ENCODE data around the gene RETREG2.

Gene RETREG2

GRCh38 chr2:219160186-219161017 lies 17.7 kb upstream of the RETREG2 start, which contains the start of gene NHEJ1:
Gene NHEJ1 (minus strand): TSS chr2:219160815. CDS start chr2:219158362, 2,453 bp downstream.
- no peak for TF ChIP-seq RARB (CRISPR knock-in tag; IDR thresholded peaks at IDR 0.05)
- peak; percentile 17; the same call in 1 of the 2 replicates for TF ChIP-seq PATZ1 (CRISPR knock-in tag; IDR thresholded peaks at IDR 0.05; ENCODE audit: borderline replicate concordance)
- peak; percentile 97 for ATAC-seq

DNA sequence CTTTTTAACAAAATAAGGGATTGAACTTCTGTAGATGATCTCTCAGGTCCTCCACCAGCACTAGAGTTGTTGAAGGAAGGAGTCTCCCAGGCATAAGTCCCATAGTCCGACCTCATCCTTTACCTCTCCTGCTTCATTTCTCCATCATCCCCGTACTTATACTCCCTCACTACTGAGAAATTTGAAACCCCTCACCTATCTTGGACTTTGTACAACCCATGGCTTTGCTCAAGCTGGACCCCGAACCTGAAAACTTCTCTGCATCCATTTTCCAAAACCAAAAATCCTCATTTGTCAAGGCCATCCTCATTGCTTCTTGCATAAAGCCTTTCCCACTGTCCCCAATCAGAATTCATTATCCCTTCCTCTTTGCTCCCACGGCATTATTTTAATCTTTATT lies 17.0 kb upstream of the RETREG2 start:
- ATAC-seq, result no peak
- TF ChIP-seq ZNF565 (CRISPR knock-in tag; conservative IDR thresholded peaks at IDR 0.05; ENCODE audit: low read depth) (no peak), ZNF70 (CRISPR knock-in tag; IDR thresholded peaks at IDR 0.05) (no peak), ESRRG (CRISPR knock-in tag; IDR thresholded peaks at IDR 0.05) (no peak), OSR1 (CRISPR knock-in tag; IDR thresholded peaks at IDR 0.05) (no peak), BACH2 (CRISPR knock-in tag; IDR thresholded peaks at IDR 0.05; ENCODE audit: borderline replicate concordance) (no peak), ZFP3 (CRISPR knock-in tag; IDR thresholded peaks at IDR 0.05) (no peak), RARB (CRISPR knock-in tag; IDR thresholded peaks at IDR 0.05) (no peak), ZNF8 (CRISPR knock-in tag; IDR thresholded peaks at IDR 0.05) (no peak), TCF4 (CRISPR knock-in tag; IDR thresholded peaks at IDR 0.05; ENCODE audit: borderline replicate concordance) (no peak), ARNTL (CRISPR knock-in tag; IDR thresholded peaks at IDR 0.05; ENCODE audit: borderline replicate concordance, low read depth) (no peak)
- TF ChIP-seq, protein P1, sequence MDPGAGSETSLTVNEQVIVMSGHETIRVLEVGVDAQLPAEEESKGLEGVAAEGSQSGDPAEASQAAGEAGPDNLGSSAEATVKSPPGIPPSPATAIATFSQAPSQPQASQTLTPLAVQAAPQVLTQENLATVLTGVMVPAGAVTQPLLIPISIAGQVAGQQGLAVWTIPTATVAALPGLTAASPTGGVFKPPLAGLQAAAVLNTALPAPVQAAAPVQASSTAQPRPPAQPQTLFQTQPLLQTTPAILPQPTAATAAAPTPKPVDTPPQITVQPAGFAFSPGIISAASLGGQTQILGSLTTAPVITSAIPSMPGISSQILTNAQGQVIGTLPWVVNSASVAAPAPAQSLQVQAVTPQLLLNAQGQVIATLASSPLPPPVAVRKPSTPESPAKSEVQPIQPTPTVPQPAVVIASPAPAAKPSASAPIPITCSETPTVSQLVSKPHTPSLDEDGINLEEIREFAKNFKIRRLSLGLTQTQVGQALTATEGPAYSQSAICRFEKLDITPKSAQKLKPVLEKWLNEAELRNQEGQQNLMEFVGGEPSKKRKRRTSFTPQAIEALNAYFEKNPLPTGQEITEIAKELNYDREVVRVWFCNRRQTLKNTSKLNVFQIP (CRISPR knock-in tag; IDR thresholded peaks at IDR 0.05; ENCODE audit: borderline replicate concordance, low read depth), result no peak
- TF ChIP-seq, protein P2, sequence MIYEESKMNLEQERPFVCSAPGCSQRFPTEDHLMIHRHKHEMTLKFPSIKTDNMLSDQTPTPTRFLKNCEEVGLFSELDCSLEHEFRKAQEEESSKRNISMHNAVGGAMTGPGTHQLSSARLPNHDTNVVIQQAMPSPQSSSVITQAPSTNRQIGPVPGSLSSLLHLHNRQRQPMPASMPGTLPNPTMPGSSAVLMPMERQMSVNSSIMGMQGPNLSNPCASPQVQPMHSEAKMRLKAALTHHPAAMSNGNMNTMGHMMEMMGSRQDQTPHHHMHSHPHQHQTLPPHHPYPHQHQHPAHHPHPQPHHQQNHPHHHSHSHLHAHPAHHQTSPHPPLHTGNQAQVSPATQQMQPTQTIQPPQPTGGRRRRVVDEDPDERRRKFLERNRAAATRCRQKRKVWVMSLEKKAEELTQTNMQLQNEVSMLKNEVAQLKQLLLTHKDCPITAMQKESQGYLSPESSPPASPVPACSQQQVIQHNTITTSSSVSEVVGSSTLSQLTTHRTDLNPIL (CRISPR knock-in tag; IDR thresholded peaks at IDR 0.05; ENCODE audit: low read depth), result no peak

- TF ChIP-seq TOX (CRISPR knock-in tag; IDR thresholded peaks at IDR 0.05; ENCODE audit: borderline replicate concordance) (no peak), ARNTL (CRISPR knock-in tag; IDR thresholded peaks at IDR 0.05; ENCODE audit: borderline replicate concordance, low read depth) (no peak), GLIS3 (CRISPR knock-in tag; IDR thresholded peaks at IDR 0.05) (no peak), ZNF565 (CRISPR knock-in tag; conservative IDR thresholded peaks at IDR 0.05; ENCODE audit: low read depth) (no peak), PATZ1 (CRISPR knock-in tag; IDR thresholded peaks at IDR 0.05; ENCODE audit: borderline replicate concordance) (no peak)
- TF ChIP-seq, protein P1 (CRISPR knock-in tag; IDR thresholded peaks at IDR 0.05; ENCODE audit: borderline replicate concordance, low read depth), result no peak
- TF ChIP-seq, protein P2 (CRISPR knock-in tag; IDR thresholded peaks at IDR 0.05; ENCODE audit: low read depth), result no peak
- no peak for ATAC-seq
Measured at GRCh38 chr2:219163156-219163555, 14.9 kb upstream of the RETREG2 start.

All from SK-N-SH treated with all-trans-retinoic acid at 6 μM for 48 hours (cell line).